ENCODE measurements around the gene LITAF. TPM values are rescaled to one million over a fixed set of nuclear protein-coding genes. Genes with fewer than 3 reads are reported as not detected.

The LITAF gene
- total RNA-seq, 1 experiment from 2014 or later = 84.2 TPM

GRCh38 chr16:11526655-11527350 is 59.9 kb downstream of the LITAF start:
- H3K9me2 ChIP-seq (ENCODE audit: insufficient read depth) = no peaks in the 10 kb centered on the region
- H3K79me2 ChIP-seq (ENCODE audit: insufficient read depth, low read length) = no peaks in the 10 kb centered on the region
- H3K27me3 ChIP-seq (ENCODE audit: insufficient read depth, low read length) = no peaks in the 10 kb centered on the region
- TF ChIP-seq TCF7L2 (IDR thresholded peaks at IDR 0.05; ENCODE audit: borderline replicate concordance, extremely low read depth, insufficient read depth, insufficient read length) (no peak), ZFX (IDR thresholded peaks at IDR 0.05) (no peak), EZH2 (IDR thresholded peaks at IDR 0.05) (no peak), SRF (IDR thresholded peaks at IDR 0.05; ENCODE audit: low read depth) (no peak), POLR2A (IDR thresholded peaks at IDR 0.05; ENCODE audit: borderline replicate concordance, extremely low read depth, insufficient read depth, insufficient read length) (no peak), ZNF274 (IDR thresholded peaks at IDR 0.05; ENCODE audit: low read depth, low read length) (no peak)
- no peak overlapping the region for H3K4me3 ChIP-seq (replicated peaks in 1 of 2; ENCODE audit: low read depth in 1 of 2, low read length in 2 of 2)
- no peaks in the 10 kb centered on the region for H3K36me3 ChIP-seq (ENCODE audit: control insufficient read depth in 1 of 2, insufficient read depth in 2 of 2, low read length in 2 of 2)
- POLR2A ChIA-PET = no interaction called here
- no TSS peak for BruUV-seq (replicated peaks)
- no peak overlapping the region for H2AFZ ChIP-seq (ENCODE audit: low read depth, low read length, poor library complexity, severe bottlenecking)
- H4K20me1 ChIP-seq (ENCODE audit: insufficient read depth) = no peaks in the 10 kb centered on the region
- H3K4me2 ChIP-seq (ENCODE audit: low read length) = no peak overlapping the region
- no peaks in the 10 kb centered on the region for H3K9me3 ChIP-seq (ENCODE audit: control insufficient read depth in 1 of 2, insufficient read depth in 1 of 2, low read depth in 1 of 2, low read length in 2 of 2)
- H3K27ac ChIP-seq (ENCODE audit: low read depth, low read length) = no peak overlapping the region
- H3K4me1 ChIP-seq (ENCODE audit: control insufficient read depth in 1 of 2, insufficient read depth in 2 of 2, low read length in 2 of 2) = peaks cover 0 to 10% of the 10 kb centered on the region in 2 experiments; a peak in 1 of 4 replicates
- DNase-seq (ENCODE audit: low read depth, low spot score) = no peak
- CTCF ChIA-PET = no interaction called here
- RAD21 ChIA-PET (ENCODE audit: low non-redundant PET in 1 of 2, low total read pairs in 2 of 2, uncharacterized antibody in 2 of 2, unreplicated experiment in 2 of 2) = no interaction called here
- H3K9ac ChIP-seq (ENCODE audit: low read length) = no peak overlapping the region
- ATAC-seq = no peak
- intact Hi-C loops (cut with micrococcal nuclease) = loop anchor here (5.0 kb wide), 1 partner anchor 565 kb away; no protein-coding TSS in a partner anchor

GRCh38 chr16:11524098-11524760 is 62.5 kb downstream of the LITAF start:
- Histone ChIP-seq H3K9ac (ENCODE audit: low read length) (no peak overlapping the region), H3K79me2 (ENCODE audit: insufficient read depth, low read length) (no peaks in the 10 kb centered on the region), H3K4me2 (ENCODE audit: low read length) (no peak overlapping the region), H3K27ac (ENCODE audit: low read depth, low read length) (no peak overlapping the region), H3K36me3 (ENCODE audit: control insufficient read depth in 1 of 2, insufficient read depth in 2 of 2, low read length in 2 of 2) (no peaks in the 10 kb centered on the region), H4K20me1 (ENCODE audit: insufficient read depth) (no peaks in the 10 kb centered on the region), H3K9me3 (ENCODE audit: control insufficient read depth in 1 of 2, insufficient read depth in 1 of 2, low read depth in 1 of 2, low read length in 2 of 2) (no peaks in the 10 kb centered on the region), H3K4me1 (ENCODE audit: control insufficient read depth in 1 of 2, insufficient read depth in 2 of 2, low read length in 2 of 2) (no peaks in the 10 kb centered on the region), H3K4me3 (replicated peaks in 1 of 2; ENCODE audit: low read depth in 1 of 2, low read length in 2 of 2) (no peak overlapping the region), H3K9me2 (ENCODE audit: insufficient read depth) (no peaks in the 10 kb centered on the region), H2AFZ (ENCODE audit: low read depth, low read length, poor library complexity, severe bottlenecking) (no peak overlapping the region), H3K27me3 (ENCODE audit: insufficient read depth, low read length) (no peaks in the 10 kb centered on the region)
- no TSS peak for BruUV-seq (replicated peaks)
- no peak for ATAC-seq
- CTCF ChIA-PET = interaction anchor here (0.6 to 1.4 kb wide), 3 partner anchors 26 to 277 kb away, joined by 3 read pairs; no protein-coding TSS in a partner anchor
- POLR2A ChIA-PET = no interaction called here
- intact Hi-C loops (cut with micrococcal nuclease) = no loop called here
- RAD21 ChIA-PET (ENCODE audit: low non-redundant PET in 1 of 2, low total read pairs in 2 of 2, uncharacterized antibody in 2 of 2, unreplicated experiment in 2 of 2) = no interaction called here
- no peak for DNase-seq (ENCODE audit: low read depth, low spot score)
- no peak for TF ChIP-seq CEBPB (IDR thresholded peaks at IDR 0.05; ENCODE audit: low read depth)
- peak; percentile 38; the same call in 1 of the 2 replicates for TF ChIP-seq RAD21 (IDR thresholded peaks at IDR 0.05; ENCODE audit: low read depth)
- no peak for TF ChIP-seq YY1 (IDR thresholded peaks at IDR 0.05; ENCODE audit: extremely low read depth, insufficient replicate concordance, low read depth, low read length)
- TF ChIP-seq CTCF (IDR thresholded peaks at IDR 0.05 in 2 of 3, conservative IDR thresholded peaks at IDR 0.05 in 1 of 3; ENCODE audit: borderline replicate concordance in 1 of 3, insufficient read depth in 1 of 3, low read depth in 2 of 3, low read length in 2 of 3) = 0 out of 6 replicates have a peak, but pooled peaks of 1 of the 3 experiments have one; percentile 13
- TF ChIP-seq ZFX (IDR thresholded peaks at IDR 0.05) = no peak
- no peak for TF ChIP-seq ZBTB33 (IDR thresholded peaks at IDR 0.05; ENCODE audit: extremely low read depth, insufficient replicate concordance, low read length)
- no peak for TF ChIP-seq TCF7L2 (IDR thresholded peaks at IDR 0.05; ENCODE audit: borderline replicate concordance, extremely low read depth, insufficient read depth, insufficient read length)
- no peak for TF ChIP-seq SRF (IDR thresholded peaks at IDR 0.05; ENCODE audit: low read depth)
- no peak for TF ChIP-seq MAX (IDR thresholded peaks at IDR 0.05)
- no peak for TF ChIP-seq SIN3A (IDR thresholded peaks at IDR 0.05; ENCODE audit: low read depth)
- no peak for TF ChIP-seq FOSL1 (IDR thresholded peaks at IDR 0.05; ENCODE audit: low read depth)

Measured in HCT116 (cell line).